ENCODE results near the gene NTF4.

DNA sequence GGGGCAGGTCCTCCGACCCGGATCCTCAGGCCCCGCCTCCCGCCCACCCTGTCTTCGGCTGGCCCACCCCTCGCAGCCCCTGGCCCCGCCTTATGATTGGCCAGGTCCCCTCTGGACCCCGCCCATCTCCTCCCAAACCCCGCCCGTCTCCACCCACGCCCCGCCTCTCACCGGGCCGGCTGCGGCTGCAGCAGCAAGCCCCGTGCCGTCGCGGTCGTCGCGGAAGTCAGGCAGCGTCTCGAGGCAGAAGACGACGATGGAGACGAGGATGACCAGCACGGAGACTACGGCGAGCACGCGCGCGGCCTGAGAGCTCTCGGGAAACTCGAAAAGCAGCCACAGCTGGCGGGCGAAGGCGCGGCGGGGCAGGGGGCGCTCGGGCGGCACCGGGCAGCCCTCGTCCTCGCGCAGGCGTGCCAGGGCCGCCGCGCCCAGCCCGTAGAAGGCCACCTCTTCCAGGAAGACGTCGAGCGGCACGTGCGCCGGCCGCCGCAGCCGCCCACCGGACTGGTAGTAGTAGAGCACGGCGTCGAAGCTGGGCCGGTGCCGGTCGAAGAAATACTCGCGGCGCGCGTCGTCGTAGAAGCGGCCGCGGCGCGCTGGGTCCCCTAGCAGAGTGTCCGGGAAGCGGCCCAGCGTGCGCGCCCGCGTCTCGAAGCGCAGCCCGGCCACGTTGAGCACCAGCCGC, 7.4 kb upstream of the NTF4 start:
- TF ChIP-seq, protein P1, sequence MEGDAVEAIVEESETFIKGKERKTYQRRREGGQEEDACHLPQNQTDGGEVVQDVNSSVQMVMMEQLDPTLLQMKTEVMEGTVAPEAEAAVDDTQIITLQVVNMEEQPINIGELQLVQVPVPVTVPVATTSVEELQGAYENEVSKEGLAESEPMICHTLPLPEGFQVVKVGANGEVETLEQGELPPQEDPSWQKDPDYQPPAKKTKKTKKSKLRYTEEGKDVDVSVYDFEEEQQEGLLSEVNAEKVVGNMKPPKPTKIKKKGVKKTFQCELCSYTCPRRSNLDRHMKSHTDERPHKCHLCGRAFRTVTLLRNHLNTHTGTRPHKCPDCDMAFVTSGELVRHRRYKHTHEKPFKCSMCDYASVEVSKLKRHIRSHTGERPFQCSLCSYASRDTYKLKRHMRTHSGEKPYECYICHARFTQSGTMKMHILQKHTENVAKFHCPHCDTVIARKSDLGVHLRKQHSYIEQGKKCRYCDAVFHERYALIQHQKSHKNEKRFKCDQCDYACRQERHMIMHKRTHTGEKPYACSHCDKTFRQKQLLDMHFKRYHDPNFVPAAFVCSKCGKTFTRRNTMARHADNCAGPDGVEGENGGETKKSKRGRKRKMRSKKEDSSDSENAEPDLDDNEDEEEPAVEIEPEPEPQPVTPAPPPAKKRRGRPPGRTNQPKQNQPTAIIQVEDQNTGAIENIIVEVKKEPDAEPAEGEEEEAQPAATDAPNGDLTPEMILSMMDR (conservative IDR thresholded peaks at IDR 0.05; ENCODE audit: low read depth, low read length) = no peak
- TF ChIP-seq EZH2 (IDR thresholded peaks at IDR 0.05; ENCODE audit: borderline replicate concordance, low read depth, low read length, poor library complexity, severe bottlenecking) = peak; percentile 41

Measured in A673 (cell line).